BE2C (cell line): ENCODE data around the gene ALOX5AP.

Experiments
- DNase-seq: peaks from one replicate; pipeline ENCODE4 v3.0.0-alpha.2; 2020
- H3K27me3 ChIP-seq: fragments of 250-450 bp; sonication (Bioruptor Pico); 2 replicates; pipeline ENCODE4 v1.5.1; 2020; ENCODE audit warnings: mild to moderate bottlenecking
- H3K36me3 ChIP-seq: fragments of 250-450 bp; sonication (Bioruptor Pico); 2 replicates; pipeline ENCODE4 v1.5.1; 2020; ENCODE audit warnings: mild to moderate bottlenecking
- H3K4me1 ChIP-seq: fragments of 250-450 bp; sonication (Bioruptor Pico); 2 replicates; pipeline ENCODE4 v1.5.1; 2020
- H3K4me3 ChIP-seq: 2 replicates; pipeline ENCODE4 v1.5.1; 2011; ENCODE audit warnings: low read depth, low read length
- H3K9me3 ChIP-seq: fragments of 250-450 bp; sonication (Bioruptor Pico); 2 replicates; pipeline ENCODE4 v1.5.1; 2020
- TF ChIP-seq, protein P1 (sequence below): IDR thresholded peaks from 2 replicates; pipeline ENCODE4 v1.5.1; 2012; ENCODE audit warnings: mild to moderate bottlenecking, low read depth, low read length

ALOX5AP gene

DNA sequence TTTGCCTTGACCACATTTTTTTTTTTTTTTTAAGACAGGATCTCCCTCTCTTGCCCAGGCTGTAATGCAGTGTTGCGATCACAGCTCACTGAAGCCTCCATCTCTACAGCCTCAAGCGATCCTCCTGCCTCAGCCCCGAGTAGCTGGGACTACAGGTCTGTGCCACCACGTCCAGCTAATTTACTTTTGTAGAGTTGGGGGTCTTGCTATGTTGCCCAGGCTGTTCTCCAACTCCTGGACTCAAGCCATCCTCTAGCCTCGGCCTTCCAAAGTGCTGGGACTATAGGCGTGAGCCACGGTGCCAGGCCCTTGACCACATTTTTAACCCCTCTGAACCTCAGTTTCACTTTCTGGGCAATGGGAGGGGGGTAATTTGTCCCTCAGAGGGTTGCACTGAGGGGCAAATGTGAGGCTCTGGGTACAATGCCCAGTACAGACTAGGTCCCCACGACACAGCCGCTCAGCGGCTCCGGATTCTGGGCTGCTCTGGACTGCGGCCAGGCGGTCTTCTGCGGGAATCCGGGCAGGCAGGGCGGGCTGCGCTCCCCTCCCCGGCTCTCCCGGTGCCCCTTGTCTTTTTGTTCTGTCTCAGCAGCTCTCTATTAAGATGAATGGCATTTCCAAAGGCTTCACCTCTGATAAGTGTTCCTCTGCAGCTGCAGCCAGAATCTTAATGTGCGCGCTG is 3.8 kb upstream of the ALOX5AP start:
- no peak for DNase-seq
- Histone ChIP-seq H3K4me3 (no peak overlapping the region), H3K27me3 (no peaks in the 10 kb centered on the region), H3K9me3 (no peaks in the 10 kb centered on the region), H3K36me3 (no peaks in the 10 kb centered on the region), H3K4me1 (no peaks in the 10 kb centered on the region)
- TF ChIP-seq, protein P1, sequence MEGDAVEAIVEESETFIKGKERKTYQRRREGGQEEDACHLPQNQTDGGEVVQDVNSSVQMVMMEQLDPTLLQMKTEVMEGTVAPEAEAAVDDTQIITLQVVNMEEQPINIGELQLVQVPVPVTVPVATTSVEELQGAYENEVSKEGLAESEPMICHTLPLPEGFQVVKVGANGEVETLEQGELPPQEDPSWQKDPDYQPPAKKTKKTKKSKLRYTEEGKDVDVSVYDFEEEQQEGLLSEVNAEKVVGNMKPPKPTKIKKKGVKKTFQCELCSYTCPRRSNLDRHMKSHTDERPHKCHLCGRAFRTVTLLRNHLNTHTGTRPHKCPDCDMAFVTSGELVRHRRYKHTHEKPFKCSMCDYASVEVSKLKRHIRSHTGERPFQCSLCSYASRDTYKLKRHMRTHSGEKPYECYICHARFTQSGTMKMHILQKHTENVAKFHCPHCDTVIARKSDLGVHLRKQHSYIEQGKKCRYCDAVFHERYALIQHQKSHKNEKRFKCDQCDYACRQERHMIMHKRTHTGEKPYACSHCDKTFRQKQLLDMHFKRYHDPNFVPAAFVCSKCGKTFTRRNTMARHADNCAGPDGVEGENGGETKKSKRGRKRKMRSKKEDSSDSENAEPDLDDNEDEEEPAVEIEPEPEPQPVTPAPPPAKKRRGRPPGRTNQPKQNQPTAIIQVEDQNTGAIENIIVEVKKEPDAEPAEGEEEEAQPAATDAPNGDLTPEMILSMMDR: no peak

GRCh38 chr13:30732046-30732390 is 3.3 kb upstream of the ALOX5AP start:
- Histone ChIP-seq H3K36me3 (no peaks in the 10 kb centered on the region), H3K9me3 (no peaks in the 10 kb centered on the region), H3K27me3 (no peaks in the 10 kb centered on the region), H3K4me1 (no peaks in the 10 kb centered on the region), H3K4me3 (no peak overlapping the region)
- TF ChIP-seq, protein P1: no peak
- no peak for DNase-seq

DNA sequence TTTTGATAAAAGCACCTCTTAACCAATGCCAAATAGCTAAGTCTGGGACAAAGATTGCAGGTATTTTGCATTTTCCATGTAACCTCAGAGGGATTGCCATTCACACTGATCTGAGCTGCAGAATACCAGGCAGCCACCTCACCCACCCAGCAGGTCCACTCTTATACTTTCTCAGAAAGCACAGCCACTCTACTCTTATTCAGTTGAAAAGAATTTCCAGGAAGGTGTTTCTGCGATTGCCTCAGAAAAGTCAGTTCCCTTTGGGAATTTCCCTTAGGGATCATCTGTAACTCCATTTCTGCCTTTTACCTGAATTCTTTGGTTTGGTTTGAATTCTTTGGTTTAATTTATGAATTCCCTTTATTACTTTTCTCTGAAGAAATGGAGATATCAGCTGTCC is 904 bp upstream of the ALOX5AP start:
- TF ChIP-seq, protein P1: no peak
- Histone ChIP-seq H3K27me3 (no peaks in the 10 kb centered on the region), H3K4me3 (no peak overlapping the region), H3K36me3 (no peaks in the 10 kb centered on the region), H3K9me3 (no peaks in the 10 kb centered on the region), H3K4me1 (no peaks in the 10 kb centered on the region)
- no peak for DNase-seq

DNA sequence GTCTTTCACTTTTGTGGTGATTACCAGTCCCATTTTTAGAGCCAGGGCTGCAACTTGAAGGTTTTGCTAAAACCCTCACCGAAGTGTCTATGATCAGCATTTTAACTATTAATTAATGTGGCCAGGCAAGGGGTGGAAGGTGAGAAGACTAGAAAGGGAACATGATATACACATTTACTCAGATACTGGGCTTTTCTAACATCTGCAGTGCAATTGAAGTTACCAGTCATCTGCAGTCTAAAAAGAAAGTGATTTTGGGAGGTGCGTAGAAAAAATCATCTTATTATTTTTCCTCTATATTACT is 481 bp downstream of the ALOX5AP start:
- no peaks in the 10 kb centered on the region for H3K9me3 ChIP-seq
- DNase-seq: no peak
- H3K4me1 ChIP-seq: no peaks in the 10 kb centered on the region
- no peak overlapping the region for H3K4me3 ChIP-seq
- H3K36me3 ChIP-seq: no peaks in the 10 kb centered on the region
- TF ChIP-seq, protein P1: no peak
- H3K27me3 ChIP-seq: no peaks in the 10 kb centered on the region

DNA sequence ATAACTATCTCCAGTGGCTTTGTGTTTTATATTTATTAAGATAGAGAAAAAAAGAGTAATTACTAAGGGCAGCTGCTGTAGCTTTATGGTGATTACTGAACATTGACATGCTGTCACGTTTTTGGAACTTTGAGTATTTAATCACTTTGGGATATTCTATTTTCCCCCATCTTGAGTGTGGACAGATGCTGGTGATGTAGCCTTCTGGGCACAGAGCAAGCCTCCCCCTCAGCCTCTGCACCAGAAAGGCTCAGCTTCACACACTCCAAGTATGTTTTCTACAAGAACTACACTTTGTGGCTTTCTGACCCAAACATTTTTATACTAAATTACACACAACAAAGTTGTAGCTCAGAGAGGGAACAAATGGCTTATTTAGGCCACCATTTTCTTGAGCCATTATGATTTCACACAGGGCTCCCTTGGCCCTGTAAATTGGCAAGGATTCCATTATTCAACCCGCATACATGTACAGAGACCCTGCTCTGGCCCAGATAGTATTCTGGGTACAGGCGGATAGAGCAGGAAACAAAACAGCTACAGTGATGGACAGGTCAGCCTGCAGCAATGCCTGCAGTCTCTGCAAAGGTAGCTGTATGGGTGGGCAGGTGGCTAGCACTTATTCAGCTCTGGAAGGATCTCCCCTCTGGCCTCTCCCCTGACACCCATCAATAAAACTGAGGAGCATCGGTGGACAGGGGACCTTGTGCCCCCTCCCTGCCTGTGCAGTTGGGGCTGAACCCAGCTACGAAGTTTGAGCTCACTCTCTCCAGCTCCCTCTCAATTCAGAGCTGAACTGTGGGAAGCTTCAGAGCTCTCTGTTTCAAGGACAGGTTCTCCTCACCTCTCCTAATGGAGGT is 1.3 kb downstream of the ALOX5AP start:
- Histone ChIP-seq H3K9me3 (no peaks in the 10 kb centered on the region), H3K27me3 (no peaks in the 10 kb centered on the region), H3K4me3 (no peak overlapping the region), H3K4me1 (no peaks in the 10 kb centered on the region), H3K36me3 (no peaks in the 10 kb centered on the region)
- TF ChIP-seq, protein P1: no peak
- DNase-seq: no peak
